Activated CD8-positive, alpha-beta memory T cell treated with anti-CD3 and anti-CD28 coated beads, Interleukin-2, amount 50 U/mL, for 1 hour (primary cell): ENCODE measurements around the gene OR51B4.
"Not testable (repeated sequence)": the region's sequence is repeated elsewhere in the genome, so short reads cannot be mapped to it uniquely, and the experiment has no call there.

Experiments used
- DNase-seq: peaks from one replicate; pipeline ENCODE4 v3.0.0-alpha.2; 2020; ENCODE audit errors: extremely low read depth

The OR51B4 gene

DNA sequence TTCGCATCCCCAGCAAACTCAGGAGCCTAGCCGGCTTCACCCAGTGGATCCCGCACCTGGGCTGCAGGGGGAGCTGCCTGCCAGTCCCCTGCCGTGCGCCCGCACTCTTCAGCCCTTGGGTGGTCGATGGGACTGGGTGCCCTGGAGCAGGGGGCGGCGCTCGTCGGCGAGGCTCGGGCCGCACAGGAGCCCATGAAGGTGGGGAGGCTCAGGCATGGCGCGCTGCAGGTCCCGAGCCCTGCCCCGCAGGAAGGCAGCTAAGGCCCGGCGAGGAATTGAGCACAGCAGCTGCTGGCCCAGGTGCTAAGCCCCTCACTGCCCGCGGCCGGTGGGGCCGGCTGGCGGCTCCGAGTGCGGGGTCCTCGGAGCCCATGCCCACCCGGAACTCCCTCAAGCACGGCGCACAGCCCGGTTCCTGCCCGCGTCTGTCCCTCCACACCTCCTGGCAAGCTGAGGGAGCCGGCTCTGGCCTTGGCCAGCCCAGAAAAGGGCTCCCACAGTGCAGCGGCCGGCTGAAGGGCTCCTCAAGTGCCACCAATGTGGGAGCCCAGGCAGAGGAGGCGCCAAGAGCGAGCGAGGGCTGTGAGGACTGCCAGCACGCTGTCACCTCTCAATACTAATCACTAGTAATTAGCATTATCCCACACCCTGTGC, 7.3 kb downstream of the OR51B4 start:
- not testable (repeated sequence) for DNase-seq

DNA sequence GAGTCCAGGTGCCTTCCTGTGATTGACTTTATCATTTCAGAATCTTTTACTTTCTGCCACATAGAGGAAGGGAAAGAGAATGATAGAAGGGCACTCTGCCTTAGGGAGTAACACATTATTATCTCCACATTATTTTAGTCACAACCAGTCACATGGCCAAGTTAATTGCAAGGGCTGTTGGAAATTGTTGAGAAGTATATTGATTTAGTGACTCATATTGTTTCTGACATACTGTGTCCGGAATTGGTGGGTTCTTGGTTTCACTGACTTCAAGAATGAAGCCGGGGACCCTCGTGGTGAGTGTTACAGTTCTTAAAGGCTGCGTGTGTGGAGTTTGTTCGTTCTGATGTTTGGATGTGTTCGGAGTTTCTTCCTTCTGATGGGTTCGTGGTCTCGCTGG, 8.7 kb downstream of the OR51B4 start:
- DNase-seq, result no peak

GRCh38 chr11:5291207-5291838, 10.4 kb downstream of the OR51B4 start:
- DNase-seq, result no peak

DNA sequence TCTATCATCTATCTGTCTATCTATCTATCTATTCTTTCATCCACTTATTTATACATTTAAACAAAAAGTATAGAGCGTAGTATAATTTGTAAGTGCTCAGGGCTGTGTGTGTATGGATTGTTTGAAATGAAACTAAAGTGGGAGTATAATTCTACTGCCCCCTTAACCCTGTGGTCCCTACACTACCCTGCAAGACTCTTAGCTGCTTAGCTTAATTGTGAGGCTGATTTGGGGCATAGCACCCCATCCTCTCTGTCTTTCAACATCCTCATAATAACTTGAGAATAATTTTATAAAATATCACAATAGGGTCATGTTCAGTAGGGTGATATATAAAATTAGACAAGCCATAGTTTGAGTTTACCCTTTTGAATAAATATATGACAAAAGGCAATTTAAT, 11.6 kb downstream of the OR51B4 start:
- DNase-seq, result no peak

GRCh38 chr11:5289696-5290095, 12.1 kb downstream of the OR51B4 start:
- no peak for DNase-seq

- no peak for DNase-seq
Observed at GRCh38 chr11:5288906-5289550, 12.7 kb downstream of the OR51B4 start.

DNA sequence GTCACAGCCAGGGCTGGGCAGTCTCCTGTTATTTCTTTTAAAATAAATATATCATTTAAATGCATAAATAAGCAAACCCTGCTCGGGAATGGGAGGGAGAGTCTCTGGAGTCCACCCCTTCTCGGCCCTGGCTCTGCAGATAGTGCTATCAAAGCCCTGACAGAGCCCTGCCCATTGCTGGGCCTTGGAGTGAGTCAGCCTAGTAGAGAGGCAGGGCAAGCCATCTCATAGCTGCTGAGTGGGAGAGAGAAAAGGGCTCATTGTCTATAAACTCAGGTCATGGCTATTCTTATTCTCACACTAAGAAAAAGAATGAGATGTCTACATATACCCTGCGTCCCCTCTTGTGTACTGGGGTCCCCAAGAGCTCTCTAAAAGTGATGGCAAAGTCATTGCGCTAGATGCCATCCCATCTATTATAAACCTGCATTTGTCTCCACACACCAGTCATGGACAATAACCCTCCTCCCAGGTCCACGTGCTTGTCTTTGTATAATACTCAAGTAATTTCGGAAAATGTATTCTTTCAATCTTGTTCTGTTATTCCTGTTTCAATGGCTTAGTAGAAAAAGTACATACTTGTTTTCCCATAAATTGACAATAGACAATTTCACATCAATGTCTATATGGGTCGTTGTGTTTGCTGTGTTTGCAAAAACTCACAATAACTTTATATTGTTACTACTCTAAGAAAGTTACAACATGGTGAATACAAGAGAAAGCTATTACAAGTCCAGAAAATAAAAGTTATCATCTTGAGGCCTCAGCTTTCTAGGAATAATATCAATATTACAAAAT, 13.4 kb downstream of the OR51B4 start:
- no peak for DNase-seq

DNA sequence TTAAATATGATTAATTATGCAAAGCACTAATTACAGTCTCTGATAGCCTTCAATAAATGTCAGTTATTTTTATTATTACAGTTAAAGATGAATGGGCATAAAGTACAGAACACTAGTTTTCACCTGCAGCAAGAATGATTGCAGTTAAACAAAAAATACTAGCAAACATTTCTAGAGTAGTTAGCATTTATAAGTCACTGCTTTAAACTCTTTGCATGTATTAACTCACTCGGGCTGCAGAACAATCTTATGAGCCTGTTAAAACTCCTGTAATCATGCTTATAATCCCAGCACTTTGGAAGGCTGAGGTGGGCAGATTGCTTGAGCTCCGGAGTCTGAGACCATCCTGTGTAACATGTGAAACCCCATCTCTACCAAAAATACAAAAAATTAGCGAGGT, 14.8 kb downstream of the OR51B4 start:
- no peak for DNase-seq

GRCh38 chr11:5286351-5286750, 15.4 kb downstream of the OR51B4 start:
- no peak for DNase-seq

DNA sequence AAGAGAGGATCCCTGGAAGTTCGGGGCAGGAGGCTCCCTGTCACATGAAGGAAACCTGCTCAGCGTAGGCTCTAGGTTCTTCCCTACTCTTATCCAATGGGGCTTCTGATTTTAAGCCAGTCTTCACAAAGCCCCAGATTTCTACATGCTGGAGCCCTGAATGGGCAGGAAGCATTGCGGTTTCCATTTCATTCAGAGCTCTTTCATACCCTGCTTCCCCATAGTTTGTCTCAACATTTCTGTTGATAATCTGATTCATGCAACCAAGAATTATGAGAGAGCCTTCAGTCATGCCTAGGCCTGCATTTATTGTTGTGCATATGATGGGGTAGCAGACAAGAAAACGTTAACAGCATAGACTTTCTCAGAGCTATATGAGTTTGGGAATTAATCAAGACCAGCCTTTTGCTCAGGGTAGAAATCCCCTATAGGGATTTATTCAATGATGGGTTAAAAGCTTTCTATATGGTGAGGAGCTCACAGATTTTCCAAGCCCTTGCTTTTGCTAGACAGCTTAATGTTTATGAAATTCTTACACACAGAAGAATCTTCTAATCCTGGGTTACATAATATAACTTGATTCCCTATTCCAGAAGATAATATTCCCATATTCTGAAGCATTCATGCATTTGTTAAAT, 15.9 kb downstream of the OR51B4 start:
- no peak for DNase-seq

- no peak for DNase-seq
Observed at GRCh38 chr11:5284637-5285036, 17.1 kb downstream of the OR51B4 start.

DNA sequence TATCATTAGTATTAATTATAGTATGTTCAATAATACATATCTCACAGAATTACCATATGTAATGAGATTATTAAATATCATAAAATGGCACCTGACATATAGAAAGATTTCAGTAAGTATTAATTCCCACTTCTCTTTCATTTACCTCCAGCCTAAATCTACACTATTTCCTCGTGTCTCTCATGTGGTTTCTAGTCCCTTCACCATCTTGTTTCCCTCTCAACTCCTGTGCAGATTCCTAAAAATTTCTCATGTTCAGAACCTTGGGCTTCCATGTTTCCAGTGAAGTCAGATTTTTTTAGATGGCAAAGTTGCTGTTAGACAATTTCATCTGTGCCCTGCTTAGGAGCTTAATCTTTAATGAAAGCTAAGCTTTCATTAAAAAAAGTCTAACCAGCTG, 17.9 kb downstream of the OR51B4 start:
- DNase-seq, result no peak

DNA sequence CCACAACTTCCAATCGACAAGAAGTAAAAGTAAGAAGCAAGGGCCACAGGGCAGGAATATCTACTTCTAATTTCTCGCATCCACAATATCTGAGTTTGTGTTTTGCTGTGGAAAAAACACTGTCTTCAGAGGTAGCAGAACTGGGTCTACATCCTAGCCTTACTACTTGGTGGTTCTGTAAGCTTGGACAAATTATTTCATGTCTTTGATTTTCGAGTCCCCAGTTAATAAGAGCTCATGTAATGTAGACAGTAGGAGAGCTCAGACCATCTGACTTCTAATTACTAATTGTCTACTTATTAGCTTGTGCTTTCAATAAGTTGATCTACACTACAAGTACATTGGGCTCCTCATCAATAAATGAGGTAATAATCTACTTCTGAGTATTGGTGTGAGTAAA, 18.7 kb downstream of the OR51B4 start:
- DNase-seq, result no peak

DNA sequence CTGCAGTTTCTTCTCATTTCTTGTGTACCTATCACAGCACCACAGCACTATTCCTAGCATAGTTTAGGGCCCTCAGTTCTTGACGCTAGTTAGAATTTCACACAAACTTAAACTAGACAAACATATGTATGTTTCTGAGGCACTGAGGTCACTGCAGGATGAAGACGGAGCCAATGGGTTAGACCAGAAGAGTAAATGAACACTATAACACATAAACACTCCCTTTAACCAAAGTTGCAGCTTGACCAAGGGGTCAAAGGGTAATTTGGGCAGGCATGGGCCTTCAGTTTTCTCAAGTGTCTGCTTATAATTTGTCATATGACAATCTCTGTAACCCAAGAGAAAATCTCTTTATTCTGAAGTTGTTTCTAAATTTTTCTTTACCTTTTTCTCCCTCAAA, 19.1 kb downstream of the OR51B4 start:
- no peak for DNase-seq

GRCh38 chr11:5281596-5281995, 20.1 kb downstream of the OR51B4 start:
- DNase-seq, result no peak

GRCh38 chr11:5280582-5281102, 21.1 kb downstream of the OR51B4 start:
- DNase-seq, result no peak

GRCh38 chr11:5279471-5280090, 22.2 kb downstream of the OR51B4 start:
- no peak for DNase-seq

GRCh38 chr11:5277807-5278382, 23.9 kb downstream of the OR51B4 start:
- DNase-seq, result no peak

DNA sequence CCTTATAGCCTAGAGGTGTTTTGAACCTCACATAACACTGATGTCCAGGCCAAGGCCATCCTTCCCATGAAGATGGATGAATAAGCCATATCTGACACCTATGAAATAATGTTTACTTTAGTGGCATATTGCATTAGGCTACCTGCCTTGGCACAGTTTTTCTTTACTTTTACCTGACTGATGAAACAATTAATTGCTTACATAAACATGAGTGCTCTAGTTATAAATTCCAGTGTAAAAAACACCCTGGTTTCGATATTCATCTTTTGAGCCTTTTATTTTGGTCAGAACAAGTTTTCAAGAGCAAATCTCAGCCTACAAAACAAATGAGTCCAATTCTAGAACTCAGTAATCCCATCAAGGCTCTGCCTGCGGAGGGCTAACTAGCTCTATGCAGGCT, 25.0 kb downstream of the OR51B4 start:
- no peak for DNase-seq

DNA sequence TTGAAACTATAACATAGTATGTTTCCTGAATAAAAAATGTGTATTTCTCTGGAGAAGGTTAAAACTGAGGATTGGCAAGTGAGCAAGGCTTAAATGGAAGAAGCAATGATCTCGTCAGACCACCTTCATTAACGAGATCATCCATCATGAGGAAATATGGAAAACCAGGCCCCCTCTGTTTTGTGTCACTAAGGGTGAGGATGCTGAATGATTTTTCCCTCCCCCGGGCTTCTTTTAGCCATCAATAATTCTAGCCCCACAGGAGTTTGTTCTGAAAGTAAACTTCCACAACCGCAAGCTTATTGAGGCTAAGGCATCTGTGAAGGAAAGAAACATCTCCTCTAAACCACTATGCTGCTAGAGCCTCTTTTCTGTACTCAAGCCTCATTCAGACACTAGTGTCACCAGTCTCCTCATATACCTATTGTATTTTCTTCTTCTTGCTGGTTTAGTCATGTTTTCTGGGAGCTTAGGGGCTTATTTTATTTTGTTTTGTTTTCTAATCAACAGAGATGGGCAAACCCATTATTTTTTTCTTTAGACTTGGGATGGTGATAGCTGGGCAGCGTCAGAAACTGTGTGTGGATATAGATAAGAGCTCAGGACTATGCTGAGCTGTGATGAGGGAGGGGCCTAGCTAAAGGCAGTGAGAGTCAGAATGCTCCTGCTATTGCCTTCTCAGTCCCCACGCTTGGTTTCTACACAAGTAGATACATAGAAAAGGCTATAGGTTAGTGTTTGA, 26.2 kb downstream of the OR51B4 start:
- DNase-seq, result no peak
